ENCODE measurements around the gene PNN. TPM values are rescaled to one million over a fixed set of nuclear protein-coding genes. Genes with fewer than 3 reads are reported as not detected.
"Not testable (repeated sequence)": the region's sequence is repeated elsewhere in the genome, so short reads cannot be mapped to it uniquely, and the experiment has no call there.

The PNN gene
- total and polyA plus RNA-seq, 4 donors, result 26.8 to 45.1 (median 37.7) TPM

- TF ChIP-seq, protein P1, sequence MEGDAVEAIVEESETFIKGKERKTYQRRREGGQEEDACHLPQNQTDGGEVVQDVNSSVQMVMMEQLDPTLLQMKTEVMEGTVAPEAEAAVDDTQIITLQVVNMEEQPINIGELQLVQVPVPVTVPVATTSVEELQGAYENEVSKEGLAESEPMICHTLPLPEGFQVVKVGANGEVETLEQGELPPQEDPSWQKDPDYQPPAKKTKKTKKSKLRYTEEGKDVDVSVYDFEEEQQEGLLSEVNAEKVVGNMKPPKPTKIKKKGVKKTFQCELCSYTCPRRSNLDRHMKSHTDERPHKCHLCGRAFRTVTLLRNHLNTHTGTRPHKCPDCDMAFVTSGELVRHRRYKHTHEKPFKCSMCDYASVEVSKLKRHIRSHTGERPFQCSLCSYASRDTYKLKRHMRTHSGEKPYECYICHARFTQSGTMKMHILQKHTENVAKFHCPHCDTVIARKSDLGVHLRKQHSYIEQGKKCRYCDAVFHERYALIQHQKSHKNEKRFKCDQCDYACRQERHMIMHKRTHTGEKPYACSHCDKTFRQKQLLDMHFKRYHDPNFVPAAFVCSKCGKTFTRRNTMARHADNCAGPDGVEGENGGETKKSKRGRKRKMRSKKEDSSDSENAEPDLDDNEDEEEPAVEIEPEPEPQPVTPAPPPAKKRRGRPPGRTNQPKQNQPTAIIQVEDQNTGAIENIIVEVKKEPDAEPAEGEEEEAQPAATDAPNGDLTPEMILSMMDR (IDR thresholded peaks at IDR 0.05; ENCODE audit: control extremely low read depth, extremely low read depth), result no peak
- no peak for DNase-seq
- H3K4me1 ChIP-seq (ENCODE audit: control insufficient read depth in 5 of 5, insufficient read depth in 5 of 5, low read length in 5 of 5), result peaks cover 0 to 4% (median 0%) of the 10 kb centered on the region in 5 donors
- no peak for ATAC-seq (ENCODE audit: insufficient read depth, low FRiP score)
- H3K4me3 ChIP-seq, result no peak overlapping the region
- peak overlapping the region in 1 of 2 donors; percentile 40 for H3K27ac ChIP-seq (ENCODE audit: low read depth in 1 of 2, low read length in 1 of 2)
- H3K36me3 ChIP-seq (ENCODE audit: control insufficient read depth in 4 of 4, insufficient read depth in 4 of 4, low read length in 4 of 4), result peaks cover 34 to 64% (median 38%) of the 10 kb centered on the region in 4 donors
- H3K27me3 ChIP-seq (ENCODE audit: control insufficient read depth in 3 of 3, insufficient read depth in 3 of 3, low read length in 2 of 3), result no peaks in the 10 kb centered on the region
- H3K9ac ChIP-seq (ENCODE audit: insufficient read depth in 1 of 2, low read length in 2 of 2), result no peak overlapping the region
- WGBS, 2 donors, result 95% methylated on average over 7 of the region's 7 CpGs
- no peaks in the 10 kb centered on the region for H3K9me3 ChIP-seq (ENCODE audit: control insufficient read depth in 4 of 4, insufficient read depth in 3 of 4, low read length in 3 of 4)
Measured at GRCh38 chr14:39181026-39181692, 6.1 kb downstream of the PNN start.

GRCh38 chr14:39181693-39182047 is 6.6 kb downstream of the PNN start:
- H3K36me3 ChIP-seq (ENCODE audit: control insufficient read depth in 4 of 4, insufficient read depth in 4 of 4, low read length in 4 of 4), result peaks cover 34 to 59% (median 37%) of the 10 kb centered on the region in 4 donors
- no peak overlapping the region for H3K27ac ChIP-seq (ENCODE audit: low read depth in 1 of 2, low read length in 1 of 2)
- H3K27me3 ChIP-seq (ENCODE audit: control insufficient read depth in 3 of 3, insufficient read depth in 3 of 3, low read length in 2 of 3), result no peaks in the 10 kb centered on the region
- H3K9me3 ChIP-seq (ENCODE audit: control insufficient read depth in 4 of 4, insufficient read depth in 3 of 4, low read length in 3 of 4), result no peaks in the 10 kb centered on the region
- H3K9ac ChIP-seq (ENCODE audit: insufficient read depth in 1 of 2, low read length in 2 of 2), result no peak overlapping the region
- TF ChIP-seq, protein P1 (IDR thresholded peaks at IDR 0.05; ENCODE audit: control extremely low read depth, extremely low read depth), result no peak
- ATAC-seq (ENCODE audit: insufficient read depth, low FRiP score) (no peak), DNase-seq (no peak)
- no peak overlapping the region for H3K4me3 ChIP-seq
- H3K4me1 ChIP-seq (ENCODE audit: control insufficient read depth in 5 of 5, insufficient read depth in 5 of 5, low read length in 5 of 5), result peaks cover 0 to 4% (median 0%) of the 10 kb centered on the region in 5 donors
- 86 to 87% methylated on average over 5 of the region's 5 CpGs for WGBS, 2 donors

DNA sequence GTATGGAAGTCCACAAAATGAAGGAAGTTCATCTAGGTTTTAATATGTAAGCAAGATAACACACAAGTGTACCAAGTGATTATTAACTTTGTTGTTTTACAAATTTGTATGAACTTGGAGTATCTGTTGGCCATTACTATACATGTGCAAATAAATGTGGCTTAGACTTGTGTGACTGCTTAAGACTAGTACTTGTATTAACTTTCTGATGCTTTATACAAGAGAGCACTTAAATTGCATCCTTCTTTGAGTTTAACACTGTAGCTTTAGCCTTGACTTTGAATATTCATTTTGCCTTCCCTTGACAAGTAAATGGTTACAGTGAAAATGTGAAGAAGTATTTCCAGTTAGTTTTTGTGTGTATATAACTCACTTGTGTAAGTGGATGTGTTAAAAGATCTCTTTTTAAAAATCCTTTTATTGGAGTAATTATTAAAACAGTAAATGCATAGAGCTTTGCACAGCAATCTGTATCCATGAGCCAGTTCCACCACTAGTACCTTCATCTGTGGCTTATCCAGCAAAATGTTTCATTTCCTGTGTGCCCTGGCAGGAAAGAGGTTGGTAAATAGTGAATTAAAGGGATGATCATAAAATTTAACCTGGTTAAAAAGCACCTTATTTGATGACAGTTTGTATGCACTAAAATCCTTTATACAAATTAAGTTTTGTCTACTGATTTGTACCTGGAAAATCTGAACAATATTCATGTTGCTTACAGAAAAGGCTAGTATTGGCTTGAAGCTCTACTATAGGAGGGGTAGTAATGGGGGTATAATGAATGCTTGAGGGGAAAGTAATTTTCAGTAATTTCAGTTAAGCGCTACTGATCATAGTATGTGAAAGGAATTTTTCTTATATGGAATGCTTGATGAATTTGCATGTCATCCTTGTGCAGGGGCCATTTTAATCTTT is 8.0 kb downstream of the PNN start:
- Histone ChIP-seq H3K27me3 (ENCODE audit: control insufficient read depth in 3 of 3, insufficient read depth in 3 of 3, low read length in 2 of 3) (no peaks in the 10 kb centered on the region), H3K4me3 (no peak overlapping the region), H3K4me1 (ENCODE audit: control insufficient read depth in 5 of 5, insufficient read depth in 5 of 5, low read length in 5 of 5) (peaks cover 0 to 4% (median 0%) of the 10 kb centered on the region in 5 donors), H3K36me3 (ENCODE audit: control insufficient read depth in 4 of 4, insufficient read depth in 4 of 4, low read length in 4 of 4) (peaks cover 24 to 46% (median 31%) of the 10 kb centered on the region in 4 donors), H3K27ac (ENCODE audit: low read depth in 1 of 2, low read length in 1 of 2) (no peak overlapping the region), H3K9ac (ENCODE audit: insufficient read depth in 1 of 2, low read length in 2 of 2) (no peak overlapping the region), H3K9me3 (ENCODE audit: control insufficient read depth in 4 of 4, insufficient read depth in 3 of 4, low read length in 3 of 4) (no peaks in the 10 kb centered on the region)
- TF ChIP-seq, protein P1 (IDR thresholded peaks at IDR 0.05; ENCODE audit: control extremely low read depth, extremely low read depth), result no peak
- ATAC-seq (ENCODE audit: insufficient read depth, low FRiP score), result no peak
- 97% methylated on average over 1 of the region's 1 CpG for WGBS, 2 donors
- no peak for DNase-seq

DNA sequence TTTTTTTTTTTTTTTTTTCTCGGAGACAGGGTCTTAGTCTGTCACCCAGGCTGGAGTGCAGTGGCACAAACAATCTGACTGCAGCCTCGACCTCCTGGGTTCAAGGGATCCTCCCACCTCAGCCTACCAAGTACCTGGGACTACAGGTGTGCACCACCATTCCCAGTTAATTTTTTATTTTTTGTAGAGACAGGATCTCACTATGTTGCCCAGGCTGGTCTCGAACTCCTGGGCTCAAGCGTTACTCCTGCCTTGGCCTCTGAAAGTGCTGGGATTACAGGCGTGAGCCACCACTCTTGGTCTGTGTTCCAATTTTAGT is 8.6 kb downstream of the PNN start:
- not testable (repeated sequence) for H3K4me3 ChIP-seq; H3K9ac ChIP-seq (ENCODE audit: insufficient read depth in 1 of 2, low read length in 2 of 2); H3K27me3 ChIP-seq (ENCODE audit: control insufficient read depth in 3 of 3, insufficient read depth in 3 of 3, low read length in 2 of 3); H3K4me1 ChIP-seq (ENCODE audit: control insufficient read depth in 5 of 5, insufficient read depth in 5 of 5, low read length in 5 of 5); ATAC-seq (ENCODE audit: insufficient read depth, low FRiP score); H3K9me3 ChIP-seq (ENCODE audit: control insufficient read depth in 4 of 4, insufficient read depth in 3 of 4, low read length in 3 of 4); H3K27ac ChIP-seq (ENCODE audit: low read depth in 1 of 2, low read length in 1 of 2); DNase-seq
- 95 to 99% methylated on average over 5 of the region's 5 CpGs for WGBS, 2 donors
- H3K36me3 ChIP-seq (ENCODE audit: control insufficient read depth in 4 of 4, insufficient read depth in 4 of 4, low read length in 4 of 4), result peaks cover 23 to 42% (median 28%) of the 10 kb centered on the region in 4 donors
